ENCODE results near the gene AMOTL1. TPM values are rescaled to one million over a fixed set of nuclear protein-coding genes. Genes with fewer than 3 reads are reported as not detected.

Gene AMOTL1
- 43.2 TPM for polyA plus RNA-seq (2012; ENCODE audit: insufficient read depth, insufficient read length, low read depth)

GRCh38 chr11:94767701-94768601 lies at the start of gene AMOTL1:
Gene AMOTL1 (plus strand): TSS chr11:94768356. CDS start chr11:94768512, 156 bp downstream.
- Histone ChIP-seq H3K27me3 (no peaks in the 10 kb centered on the region), H3K36me3 (no peaks in the 10 kb centered on the region), H3K9me3 (no peaks in the 10 kb centered on the region), H3K4me1 (peaks cover 20% of the 10 kb centered on the region), H3K4me3 (ENCODE audit: low read depth, low read length) (peak within 1 kb of the TSS; percentile 94)
- DNase-seq: peak; percentile 99
- TF ChIP-seq, protein P1, sequence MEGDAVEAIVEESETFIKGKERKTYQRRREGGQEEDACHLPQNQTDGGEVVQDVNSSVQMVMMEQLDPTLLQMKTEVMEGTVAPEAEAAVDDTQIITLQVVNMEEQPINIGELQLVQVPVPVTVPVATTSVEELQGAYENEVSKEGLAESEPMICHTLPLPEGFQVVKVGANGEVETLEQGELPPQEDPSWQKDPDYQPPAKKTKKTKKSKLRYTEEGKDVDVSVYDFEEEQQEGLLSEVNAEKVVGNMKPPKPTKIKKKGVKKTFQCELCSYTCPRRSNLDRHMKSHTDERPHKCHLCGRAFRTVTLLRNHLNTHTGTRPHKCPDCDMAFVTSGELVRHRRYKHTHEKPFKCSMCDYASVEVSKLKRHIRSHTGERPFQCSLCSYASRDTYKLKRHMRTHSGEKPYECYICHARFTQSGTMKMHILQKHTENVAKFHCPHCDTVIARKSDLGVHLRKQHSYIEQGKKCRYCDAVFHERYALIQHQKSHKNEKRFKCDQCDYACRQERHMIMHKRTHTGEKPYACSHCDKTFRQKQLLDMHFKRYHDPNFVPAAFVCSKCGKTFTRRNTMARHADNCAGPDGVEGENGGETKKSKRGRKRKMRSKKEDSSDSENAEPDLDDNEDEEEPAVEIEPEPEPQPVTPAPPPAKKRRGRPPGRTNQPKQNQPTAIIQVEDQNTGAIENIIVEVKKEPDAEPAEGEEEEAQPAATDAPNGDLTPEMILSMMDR (IDR thresholded peaks at IDR 0.05; ENCODE audit: low read depth, low read length): no peak

- no peaks in the 10 kb centered on the region for H3K9me3 ChIP-seq
- no peak overlapping the region for H3K4me3 ChIP-seq (ENCODE audit: low read depth, low read length)
- no peaks in the 10 kb centered on the region for H3K36me3 ChIP-seq
- TF ChIP-seq, protein P1 (IDR thresholded peaks at IDR 0.05; ENCODE audit: low read depth, low read length): no peak
- DNase-seq: no peak
- H3K4me1 ChIP-seq: no peaks in the 10 kb centered on the region
- no peaks in the 10 kb centered on the region for H3K27me3 ChIP-seq
Observed at GRCh38 chr11:94719876-94720275, 48.3 kb upstream of the AMOTL1 start.

DNA sequence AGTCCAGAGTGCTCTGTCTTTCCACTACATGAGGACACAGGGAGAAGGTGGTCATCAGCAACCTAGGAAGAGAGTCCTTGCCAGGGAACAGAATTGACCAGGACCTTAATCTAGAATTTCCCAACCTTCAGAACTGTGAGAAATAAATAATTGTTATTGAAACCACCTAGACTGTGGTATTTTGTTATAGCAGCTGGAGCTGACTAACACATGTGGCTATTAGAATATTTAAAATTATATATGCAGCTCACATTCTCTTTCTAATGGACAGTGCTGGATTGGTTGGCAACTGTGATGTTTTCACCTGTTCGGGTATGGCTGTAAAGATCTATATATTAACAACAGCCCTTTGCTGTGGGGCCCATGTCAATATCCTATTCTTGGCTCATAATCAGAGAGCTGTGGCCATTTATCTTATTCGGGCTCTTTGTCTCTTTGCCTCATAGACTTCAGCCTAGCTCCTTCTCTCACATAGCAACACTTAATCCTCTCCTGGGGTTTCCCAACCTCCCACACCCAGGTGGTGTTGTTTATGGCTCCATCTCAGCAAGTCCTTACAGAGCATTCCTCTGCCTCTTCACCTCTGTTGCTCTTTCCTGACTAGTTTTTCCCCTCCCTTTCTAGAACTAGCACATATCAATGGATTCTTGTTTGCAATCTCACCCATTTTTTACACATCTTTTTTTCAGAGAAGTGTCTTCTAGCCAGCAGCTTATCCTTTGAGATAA lies 46.4 kb upstream of the AMOTL1 start:
- Histone ChIP-seq H3K9me3 (no peaks in the 10 kb centered on the region), H3K27me3 (no peaks in the 10 kb centered on the region), H3K4me1 (no peaks in the 10 kb centered on the region), H3K36me3 (no peaks in the 10 kb centered on the region), H3K4me3 (ENCODE audit: low read depth, low read length) (no peak overlapping the region)
- TF ChIP-seq, protein P1 (IDR thresholded peaks at IDR 0.05; ENCODE audit: low read depth, low read length): no peak
- DNase-seq: no peak

- Histone ChIP-seq H3K4me1 (peaks cover 5% of the 10 kb centered on the region), H3K27me3 (no peaks in the 10 kb centered on the region), H3K9me3 (no peaks in the 10 kb centered on the region), H3K4me3 (ENCODE audit: low read depth, low read length) (no peak overlapping the region), H3K36me3 (no peaks in the 10 kb centered on the region)
- DNase-seq: no peak
- TF ChIP-seq, protein P1 (IDR thresholded peaks at IDR 0.05; ENCODE audit: low read depth, low read length): no peak
Observed at GRCh38 chr11:94722735-94723134, 45.4 kb upstream of the AMOTL1 start.

DNA sequence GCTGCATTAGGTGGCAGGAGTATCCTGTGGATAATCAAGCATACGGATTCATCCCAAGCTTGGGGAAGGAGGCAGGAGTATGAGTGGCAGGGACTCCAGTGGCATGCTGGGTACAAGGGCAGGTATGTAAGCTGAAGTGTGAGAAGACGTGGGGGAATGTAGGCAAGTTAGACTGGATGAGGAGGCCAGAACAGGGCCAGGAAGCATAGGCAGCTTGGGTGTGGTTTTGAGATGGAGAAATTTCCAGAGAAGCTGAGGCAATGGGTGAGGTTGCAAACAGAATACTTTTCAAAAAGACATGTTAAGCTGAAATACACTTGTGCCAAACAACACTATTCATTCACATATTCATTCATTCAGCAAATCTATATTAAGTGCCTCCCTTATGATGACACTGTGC lies 43.1 kb upstream of the AMOTL1 start:
- Histone ChIP-seq H3K9me3 (no peaks in the 10 kb centered on the region), H3K36me3 (no peaks in the 10 kb centered on the region), H3K4me1 (peaks cover 13% of the 10 kb centered on the region), H3K27me3 (no peaks in the 10 kb centered on the region), H3K4me3 (ENCODE audit: low read depth, low read length) (no peak overlapping the region)
- TF ChIP-seq, protein P1 (IDR thresholded peaks at IDR 0.05; ENCODE audit: low read depth, low read length): no peak
- no peak for DNase-seq
